Activated CD4-positive, alpha-beta T cell treated with anti-CD3 and anti-CD28 coated beads, Interleukin-2, amount 50 U/mL, for 48 hours (primary cell): ENCODE results near the gene TGFBR3.

Source experiments
- DNase-seq, 2 experiments: peaks; one replicate each; pipeline ENCODE4 v3.0.0-alpha.2; 2020

Gene TGFBR3

GRCh38 chr1:91819038-91819788, 66.7 kb downstream of the TGFBR3 start:
- no peak for DNase-seq

GRCh38 chr1:91818713-91818975, 67.3 kb downstream of the TGFBR3 start:
- no peak for DNase-seq

GRCh38 chr1:91817211-91817905, 68.6 kb downstream of the TGFBR3 start:
- no peak for DNase-seq

GRCh38 chr1:91816031-91816430, 69.9 kb downstream of the TGFBR3 start:
- DNase-seq, result no peak

- DNase-seq, result no peak
These were observed 71.5 kb downstream of the TGFBR3 start for GRCh38 chr1:91814448-91814847.

GRCh38 chr1:91813813-91814212, 72.1 kb downstream of the TGFBR3 start:
- DNase-seq, result no peak

- DNase-seq, result no peak
These were observed 74.5 kb downstream of the TGFBR3 start for GRCh38 chr1:91811363-91812025.

- no peak for DNase-seq
These were observed 76.6 kb downstream of the TGFBR3 start for GRCh38 chr1:91809317-91809716.

- no peak for DNase-seq
These were observed 77.9 kb downstream of the TGFBR3 start for GRCh38 chr1:91807921-91808620.

- DNase-seq, result no peak
These were observed 78.9 kb downstream of the TGFBR3 start for GRCh38 chr1:91806769-91807700.

- DNase-seq, result no peak
These were observed 79.7 kb downstream of the TGFBR3 start for GRCh38 chr1:91806181-91806768.

GRCh38 chr1:91805311-91805801, 80.6 kb downstream of the TGFBR3 start:
- DNase-seq, result no peak

- peak; percentile 77 to 82 for DNase-seq
These were observed 81.4 kb downstream of the TGFBR3 start for GRCh38 chr1:91804546-91805023.

GRCh38 chr1:91803847-91804545, 82.0 kb downstream of the TGFBR3 start:
- DNase-seq, result peak; percentile 68 to 78

- DNase-seq, result no peak
These were observed 82.8 kb downstream of the TGFBR3 start for GRCh38 chr1:91803123-91803522.

GRCh38 chr1:91801496-91802115, 84.3 kb downstream of the TGFBR3 start:
- DNase-seq, result no peak

GRCh38 chr1:91799863-91800262, 86.1 kb downstream of the TGFBR3 start:
- DNase-seq, result no peak

- no peak for DNase-seq
These were observed 86.8 kb downstream of the TGFBR3 start for GRCh38 chr1:91799159-91799558.

GRCh38 chr1:91798740-91799139, 87.2 kb downstream of the TGFBR3 start:
- DNase-seq, result no peak

- DNase-seq, result no peak
These were observed 87.7 kb downstream of the TGFBR3 start for GRCh38 chr1:91798241-91798648.

- DNase-seq, result no peak
These were observed 88.8 kb downstream of the TGFBR3 start for GRCh38 chr1:91797164-91797563.
